ENCODE results near the gene DCHS1.

GRCh38 chr11:6610591-6610990 is 45.0 kb downstream of the DCHS1 start:
- TF ChIP-seq ARNTL (CRISPR knock-in tag; IDR thresholded peaks at IDR 0.05; ENCODE audit: borderline replicate concordance, low read depth), result no peak
- no peak for TF ChIP-seq ZFP3 (CRISPR knock-in tag; IDR thresholded peaks at IDR 0.05)
- TF ChIP-seq GLIS3 (CRISPR knock-in tag; IDR thresholded peaks at IDR 0.05), result no peak
- TF ChIP-seq RARB (CRISPR knock-in tag; IDR thresholded peaks at IDR 0.05), result no peak
- TF ChIP-seq PATZ1 (CRISPR knock-in tag; IDR thresholded peaks at IDR 0.05; ENCODE audit: borderline replicate concordance), result no peak
- TF ChIP-seq CSRNP3 (CRISPR knock-in tag; IDR thresholded peaks at IDR 0.05), result no peak
- no peak for TF ChIP-seq CREB5 (CRISPR knock-in tag; IDR thresholded peaks at IDR 0.05; ENCODE audit: low read depth)
- no peak for TF ChIP-seq ISL1 (CRISPR knock-in tag; IDR thresholded peaks at IDR 0.05)
- no peak for TF ChIP-seq ESRRG (CRISPR knock-in tag; IDR thresholded peaks at IDR 0.05)

Measured in SK-N-SH treated with all-trans-retinoic acid at 6 μM for 48 hours (cell line).